Endodermal cell (in vitro differentiated cells): ENCODE results near the gene TMEM244. TPM values are rescaled to one million over a fixed set of nuclear protein-coding genes. Genes with fewer than 3 reads are reported as not detected.
"Not testable (repeated sequence)": the region's sequence is repeated elsewhere in the genome, so short reads cannot be mapped to it uniquely, and the experiment has no call there.

ENCODE experiments used
- DNase-seq: peaks from one replicate; pipeline ENCODE4 v3.0.0-alpha.2; 2017
- H3K27ac ChIP-seq: 2 replicates; pipeline ENCODE4 v1.5.1; 2013; ENCODE audit warnings: mild to moderate bottlenecking, low read depth, low read length, moderate library complexity
- H3K27me3 ChIP-seq: 2 replicates; pipeline ENCODE4 v1.6.1; 2013; ENCODE audit warnings: mild to moderate bottlenecking, low read length, moderate library complexity; ENCODE audit not compliant: insufficient read depth, control insufficient read depth, poor library complexity, severe bottlenecking
- H3K36me3 ChIP-seq: 2 replicates; pipeline ENCODE4 v1.7.0; 2013; ENCODE audit warnings: mild to moderate bottlenecking, low read length, moderate library complexity; ENCODE audit not compliant: control insufficient read depth, insufficient read depth
- H3K4me1 ChIP-seq: one replicate; pipeline ENCODE4 v1.7.0; 2013; ENCODE audit warnings: low read length; ENCODE audit not compliant: control insufficient read depth, insufficient read depth
- H3K4me3 ChIP-seq: 2 replicates; pipeline ENCODE4 v1.5.1; 2013; ENCODE audit warnings: mild to moderate bottlenecking, low read length, moderate library complexity
- H3K9ac ChIP-seq: 2 replicates; pipeline ENCODE4 v1.6.1; 2013; ENCODE audit warnings: mild to moderate bottlenecking, low read length, moderate library complexity; ENCODE audit not compliant: poor library complexity, severe bottlenecking; ENCODE audit errors: extremely low read depth
- H3K9me3 ChIP-seq: 2 replicates; pipeline ENCODE4 v1.6.1; 2013; ENCODE audit warnings: mild to moderate bottlenecking, low read length, moderate library complexity; ENCODE audit not compliant: control insufficient read depth
- H3K27ac Mint-ChIP-seq: 2 replicates; pipeline ENCODE4 v1.8.0; 2020; ENCODE audit warnings: mixed read lengths
- H3K27me3 Mint-ChIP-seq: 2 replicates; pipeline ENCODE4 v1.8.0; 2021; ENCODE audit warnings: mild to moderate bottlenecking, mixed read lengths; ENCODE audit not compliant: insufficient read depth
- H3K36me3 Mint-ChIP-seq: 2 replicates; pipeline ENCODE4 v1.8.0; 2020; ENCODE audit warnings: low read depth, mixed read lengths
- H3K4me1 Mint-ChIP-seq: 2 replicates; pipeline ENCODE4 v1.8.0; 2020; ENCODE audit warnings: mixed read lengths
- H3K4me3 Mint-ChIP-seq: 2 replicates; pipeline ENCODE4 v1.8.0; 2020; ENCODE audit warnings: mild to moderate bottlenecking, moderate library complexity, mixed read lengths
- H3K9me3 Mint-ChIP-seq: 2 replicates; pipeline ENCODE4 v1.8.0; 2020; ENCODE audit warnings: mild to moderate bottlenecking, mixed read lengths
- WGBS, 2 experiments: methylation state at CpG; one replicate each; pipeline versions ENCODE4 v1.1.5 to v1.1.7; 2013; ENCODE audit warnings: missing lambda C conversion rate in 2 of 2, mixed read lengths in 1 of 2; ENCODE audit not compliant: insufficient coverage in 1 of 2, insufficient read length in 1 of 2; 5-methylcytosine and 5-hydroxymethylcytosine counted together
- total RNA-seq, 2 donors: library from RNA; stranded (reverse); fragmentation: NEBNext Ultra II Directional in 1 of 2; extraction: Animal tissue kit (Norgen Biotek cat#: 25700) in 1 of 2; gene quantifications; 2 replicates in 1 of 2; 3 replicates in 1 of 2; pipeline ENCODE4 v1.2.1, GENCODE V29; 2021
- TF ChIP-seq, protein P1 (sequence below): fragments of 200-600 bp; sonication (generic); conservative IDR thresholded peaks from 2 replicates; pipeline ENCODE4 v1.5.0; 2021; ENCODE audit warnings: antibody characterized with exemption, mild to moderate bottlenecking

The TMEM244 gene
- total RNA-seq, 2 donors from 2014 or later = not detected

DNA sequence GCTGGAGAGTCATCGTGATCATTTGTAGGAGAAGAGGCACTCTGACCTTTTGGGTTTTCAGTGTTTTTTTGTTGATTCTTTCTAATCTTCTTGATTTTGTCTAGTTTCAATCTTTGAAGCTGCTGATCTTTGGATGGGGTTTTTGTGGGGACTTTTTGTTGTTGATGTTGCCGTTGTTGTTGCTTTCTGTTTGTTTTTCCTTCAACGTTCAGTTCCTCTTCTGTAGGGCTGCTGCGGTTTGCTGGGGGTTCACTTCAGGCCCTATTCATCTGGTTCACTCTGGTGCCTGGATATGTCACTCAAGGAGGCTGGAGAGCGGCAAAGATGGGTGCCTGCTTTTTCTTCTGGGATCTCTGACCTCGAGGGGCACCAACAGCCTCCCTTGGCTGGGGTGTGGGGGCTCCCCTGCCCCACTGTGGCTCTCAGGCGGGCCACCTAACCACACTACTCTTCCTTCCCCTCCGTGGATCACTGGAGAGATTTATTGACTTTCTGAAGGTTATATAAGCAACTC, 21.5 kb upstream of the TMEM244 start:
- Mint-ChIP-seq H3K27ac (no peak overlapping the region), H3K4me3 (no peak overlapping the region), H3K27me3 (no peaks in the 10 kb centered on the region), H3K36me3 (no peaks in the 10 kb centered on the region), H3K4me1 (no peaks in the 10 kb centered on the region), H3K9me3 (peaks cover 21% of the 10 kb centered on the region)
- no peaks in the 10 kb centered on the region for H3K27me3 ChIP-seq
- TF ChIP-seq, protein P1, sequence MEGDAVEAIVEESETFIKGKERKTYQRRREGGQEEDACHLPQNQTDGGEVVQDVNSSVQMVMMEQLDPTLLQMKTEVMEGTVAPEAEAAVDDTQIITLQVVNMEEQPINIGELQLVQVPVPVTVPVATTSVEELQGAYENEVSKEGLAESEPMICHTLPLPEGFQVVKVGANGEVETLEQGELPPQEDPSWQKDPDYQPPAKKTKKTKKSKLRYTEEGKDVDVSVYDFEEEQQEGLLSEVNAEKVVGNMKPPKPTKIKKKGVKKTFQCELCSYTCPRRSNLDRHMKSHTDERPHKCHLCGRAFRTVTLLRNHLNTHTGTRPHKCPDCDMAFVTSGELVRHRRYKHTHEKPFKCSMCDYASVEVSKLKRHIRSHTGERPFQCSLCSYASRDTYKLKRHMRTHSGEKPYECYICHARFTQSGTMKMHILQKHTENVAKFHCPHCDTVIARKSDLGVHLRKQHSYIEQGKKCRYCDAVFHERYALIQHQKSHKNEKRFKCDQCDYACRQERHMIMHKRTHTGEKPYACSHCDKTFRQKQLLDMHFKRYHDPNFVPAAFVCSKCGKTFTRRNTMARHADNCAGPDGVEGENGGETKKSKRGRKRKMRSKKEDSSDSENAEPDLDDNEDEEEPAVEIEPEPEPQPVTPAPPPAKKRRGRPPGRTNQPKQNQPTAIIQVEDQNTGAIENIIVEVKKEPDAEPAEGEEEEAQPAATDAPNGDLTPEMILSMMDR = no peak
- H3K27ac ChIP-seq = no peak overlapping the region
- H3K4me1 ChIP-seq = no peaks in the 10 kb centered on the region
- H3K4me3 ChIP-seq = no peak overlapping the region
- H3K36me3 ChIP-seq = no peaks in the 10 kb centered on the region
- H3K9me3 ChIP-seq = no peaks in the 10 kb centered on the region
- WGBS, 2 experiments = 91 to 100% methylated on average over 2 to 8 of the region's 8 CpGs
- no peak for DNase-seq
- H3K9ac ChIP-seq = no peak overlapping the region

GRCh38 chr6:129877894-129878293, 16.8 kb upstream of the TMEM244 start:
- 88 to 89% methylated on average over 1 of the region's 1 CpG for WGBS, 2 experiments
- H3K27me3 ChIP-seq, H3K4me1 ChIP-seq, H3K36me3 ChIP-seq, H3K4me3 Mint-ChIP-seq, H3K27ac Mint-ChIP-seq, DNase-seq, H3K27ac ChIP-seq, H3K4me1 Mint-ChIP-seq, H3K4me3 ChIP-seq, H3K27me3 Mint-ChIP-seq, H3K36me3 Mint-ChIP-seq, H3K9ac ChIP-seq, H3K9me3 ChIP-seq: not testable (repeated sequence)
- H3K9me3 Mint-ChIP-seq = peaks cover 21% of the 10 kb centered on the region

DNA sequence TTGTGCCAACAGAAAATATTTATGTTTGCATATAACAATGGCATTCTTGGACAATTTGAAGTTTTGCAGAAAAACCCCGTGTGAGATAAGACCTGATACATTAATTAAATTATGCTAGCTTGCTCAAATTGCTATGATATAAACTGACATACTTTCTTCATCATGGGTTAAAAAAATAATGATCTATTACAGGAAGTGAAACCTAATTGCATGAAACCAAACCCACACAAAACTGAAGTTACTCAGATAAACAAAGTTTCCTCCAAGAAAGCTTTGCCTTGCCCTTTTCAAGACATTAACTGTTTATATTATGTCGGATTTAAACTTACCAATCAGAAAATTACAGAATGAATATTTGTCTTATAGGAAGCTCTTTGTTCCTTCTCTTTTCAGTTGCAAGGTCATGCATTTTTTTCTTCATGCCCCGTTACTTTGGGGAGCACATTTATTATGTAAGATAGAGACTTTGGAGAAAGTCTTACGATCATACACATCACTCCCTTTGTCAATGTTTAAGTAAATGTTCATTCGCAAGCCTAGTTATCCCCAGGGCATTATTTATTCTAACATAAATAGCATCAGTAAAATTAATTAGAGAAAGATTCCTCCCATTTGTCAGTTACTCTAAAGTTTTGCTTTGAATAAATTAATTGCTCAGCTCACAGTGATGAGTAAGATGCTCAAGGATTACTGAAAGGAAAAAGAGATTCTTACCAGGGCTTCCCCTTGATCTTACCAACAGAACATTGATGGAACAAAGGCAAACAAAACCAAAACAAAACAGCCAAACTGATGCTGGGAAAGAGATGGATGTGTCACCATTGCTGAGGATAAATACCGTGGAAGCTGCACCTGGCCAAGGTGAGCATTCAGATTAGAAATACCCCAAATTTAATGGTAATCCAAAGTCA, 14.8 kb upstream of the TMEM244 start:
- Histone ChIP-seq H3K27ac (no peak overlapping the region), H3K36me3 (no peaks in the 10 kb centered on the region), H3K27me3 (no peaks in the 10 kb centered on the region), H3K9ac (no peak overlapping the region), H3K4me1 (no peaks in the 10 kb centered on the region), H3K4me3 (no peak overlapping the region), H3K9me3 (no peaks in the 10 kb centered on the region)
- H3K4me1 Mint-ChIP-seq = no peaks in the 10 kb centered on the region
- H3K27me3 Mint-ChIP-seq = no peaks in the 10 kb centered on the region
- TF ChIP-seq, protein P1 = no peak
- H3K27ac Mint-ChIP-seq = no peak overlapping the region
- H3K36me3 Mint-ChIP-seq = no peaks in the 10 kb centered on the region
- H3K9me3 Mint-ChIP-seq = peaks cover 17% of the 10 kb centered on the region
- H3K4me3 Mint-ChIP-seq = no peak overlapping the region
- no peak for DNase-seq
- WGBS, 2 experiments = 78 to 100% methylated on average over 1 to 4 of the region's 6 CpGs
